OCI-LY1 (cell line): ENCODE measurements around the gene RIPOR2.

Experiments used
- H2AFZ ChIP-seq: fragments of 200-600 bp; sonication (generic), shearing (Covaris generic); 2 replicates; pipeline ENCODE4 v1.6.0; 2014; ENCODE audit warnings: antibody characterized with exemption, mild to moderate bottlenecking, low read length
- H3F3A ChIP-seq: fragments of 200-600 bp; sonication (generic), shearing (Covaris generic); 2 replicates; pipeline ENCODE4 v1.6.0; 2014; ENCODE audit warnings: mild to moderate bottlenecking, antibody characterized with exemption, low read length, moderate library complexity; ENCODE audit not compliant: insufficient read depth
- H3K27ac ChIP-seq: fragments of 200-600 bp; sonication (generic); 2 replicates; pipeline ENCODE4 v1.5.1; 2014; ENCODE audit warnings: low read length, mixed run types, mild to moderate bottlenecking, low read depth; ENCODE audit not compliant: poor library complexity, severe bottlenecking
- H3K27me3 ChIP-seq: fragments of 200-600 bp; sonication (generic); 2 replicates; pipeline ENCODE4 v1.6.0; 2014; ENCODE audit warnings: antibody characterized with exemption, mild to moderate bottlenecking, low read length, moderate library complexity; ENCODE audit not compliant: insufficient read depth
- H3K36me3 ChIP-seq: fragments of 200-600 bp; sonication (generic); 2 replicates; pipeline ENCODE4 v1.6.1; 2014; ENCODE audit warnings: mild to moderate bottlenecking, antibody characterized with exemption, low read length, moderate library complexity, mixed read lengths; ENCODE audit not compliant: insufficient read depth
- H3K4me1 ChIP-seq: fragments of 200-600 bp; sonication (generic); 2 replicates; pipeline ENCODE4 v1.5.1; 2014; ENCODE audit warnings: mild to moderate bottlenecking, low read length, moderate library complexity; ENCODE audit not compliant: insufficient read depth, severe bottlenecking
- H3K4me2 ChIP-seq: fragments of 200-600 bp; sonication (generic), shearing (Covaris generic); 2 replicates; pipeline ENCODE4 v1.6.1; 2014; ENCODE audit warnings: low read length
- H3K4me3 ChIP-seq: fragments of 200-600 bp; sonication (generic); 2 replicates; pipeline ENCODE4 v1.5.1; 2014; ENCODE audit warnings: low read length, low read depth, mild to moderate bottlenecking, mixed read lengths; ENCODE audit not compliant: poor library complexity, severe bottlenecking
- H3K79me2 ChIP-seq: fragments of 200-600 bp; shearing (Covaris generic); 2 replicates; pipeline ENCODE4 v1.6.1; 2016; ENCODE audit warnings: mixed run types, low read length, mixed read lengths; ENCODE audit not compliant: insufficient read depth
- H3K9ac ChIP-seq: fragments of 200-600 bp; sonication (generic), shearing (Covaris generic); 2 replicates; pipeline ENCODE4 v1.6.1; 2014; ENCODE audit warnings: mild to moderate bottlenecking, low read length, mixed read lengths
- H3K9me2 ChIP-seq: fragments of 200-600 bp; sonication (generic), shearing (Covaris generic); 2 replicates; pipeline ENCODE4 v1.6.1; 2014; ENCODE audit warnings: low read depth, mild to moderate bottlenecking, low read length, mixed read lengths
- H3K9me3 ChIP-seq: fragments of 200-600 bp; shearing (Covaris generic); 2 replicates; pipeline ENCODE4 v1.6.1; 2014; ENCODE audit warnings: low read length, mixed read lengths
- H4K20me1 ChIP-seq: fragments of 200-600 bp; sonication (generic), shearing (Covaris generic); 2 replicates; pipeline ENCODE4 v1.6.0; 2016; ENCODE audit warnings: mild to moderate bottlenecking, low read length; ENCODE audit not compliant: insufficient read depth
- EZH2 ChIP-seq: fragments of 200-600 bp; sonication (generic), shearing (Covaris generic); IDR thresholded peaks from 2 replicates; pipeline ENCODE4 v1.8.0; 2017; ENCODE audit warnings: borderline replicate concordance, mixed run types, mild to moderate bottlenecking, antibody characterized with exemption, low read length, moderate library complexity, mixed read lengths
- TF ChIP-seq, protein P1 (sequence below): fragments of 200-600 bp; sonication (generic), shearing (Covaris generic); IDR thresholded peaks from 2 replicates; pipeline ENCODE4 v1.5.1; 2017; ENCODE audit warnings: mild to moderate bottlenecking, antibody characterized with exemption, low read length, moderate library complexity, mixed read lengths

Gene RIPOR2

DNA sequence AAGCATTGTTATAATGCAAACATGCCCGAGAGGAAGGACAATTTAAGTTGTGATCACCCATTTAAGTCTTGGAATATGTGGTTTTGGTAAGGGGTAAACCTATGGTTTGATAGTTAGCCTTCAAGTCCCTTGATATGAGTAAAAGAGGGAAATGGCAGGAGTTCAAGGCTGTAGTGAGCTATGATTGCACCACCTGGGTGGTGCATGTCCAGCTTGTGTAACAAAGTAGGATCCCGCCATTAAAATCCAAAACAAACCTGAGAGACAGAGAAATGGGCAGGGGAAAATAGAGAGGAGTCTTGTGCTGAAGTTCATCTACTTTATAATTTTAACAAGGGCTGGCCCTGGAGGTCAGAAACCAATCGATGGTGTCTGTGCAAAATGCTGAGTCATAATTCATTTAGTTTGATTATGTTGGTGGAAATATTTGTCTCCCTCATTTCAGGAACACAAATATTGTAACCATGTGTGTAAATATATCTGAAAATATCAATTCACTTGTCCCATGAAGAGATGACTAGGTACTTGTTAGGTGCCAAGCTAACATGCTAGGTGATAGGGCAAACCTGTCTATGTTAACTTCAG lies 113.8 kb downstream of the RIPOR2 start:
- H3K4me3 ChIP-seq, result no peak overlapping the region
- no peak overlapping the region for H3K4me2 ChIP-seq
- no peaks in the 10 kb centered on the region for H3K79me2 ChIP-seq
- no peaks in the 10 kb centered on the region for H3K9me3 ChIP-seq
- H3F3A ChIP-seq, result no peaks in the 10 kb centered on the region
- H3K9me2 ChIP-seq, result no peaks in the 10 kb centered on the region
- no peak overlapping the region for H3K9ac ChIP-seq
- H4K20me1 ChIP-seq, result no peaks in the 10 kb centered on the region
- H3K27ac ChIP-seq, result no peak overlapping the region
- H3K36me3 ChIP-seq, result peaks cover 31% of the 10 kb centered on the region
- H3K4me1 ChIP-seq, result no peaks in the 10 kb centered on the region
- H3K27me3 ChIP-seq, result no peaks in the 10 kb centered on the region
- H2AFZ ChIP-seq, result no peak overlapping the region
- TF ChIP-seq, protein P1, sequence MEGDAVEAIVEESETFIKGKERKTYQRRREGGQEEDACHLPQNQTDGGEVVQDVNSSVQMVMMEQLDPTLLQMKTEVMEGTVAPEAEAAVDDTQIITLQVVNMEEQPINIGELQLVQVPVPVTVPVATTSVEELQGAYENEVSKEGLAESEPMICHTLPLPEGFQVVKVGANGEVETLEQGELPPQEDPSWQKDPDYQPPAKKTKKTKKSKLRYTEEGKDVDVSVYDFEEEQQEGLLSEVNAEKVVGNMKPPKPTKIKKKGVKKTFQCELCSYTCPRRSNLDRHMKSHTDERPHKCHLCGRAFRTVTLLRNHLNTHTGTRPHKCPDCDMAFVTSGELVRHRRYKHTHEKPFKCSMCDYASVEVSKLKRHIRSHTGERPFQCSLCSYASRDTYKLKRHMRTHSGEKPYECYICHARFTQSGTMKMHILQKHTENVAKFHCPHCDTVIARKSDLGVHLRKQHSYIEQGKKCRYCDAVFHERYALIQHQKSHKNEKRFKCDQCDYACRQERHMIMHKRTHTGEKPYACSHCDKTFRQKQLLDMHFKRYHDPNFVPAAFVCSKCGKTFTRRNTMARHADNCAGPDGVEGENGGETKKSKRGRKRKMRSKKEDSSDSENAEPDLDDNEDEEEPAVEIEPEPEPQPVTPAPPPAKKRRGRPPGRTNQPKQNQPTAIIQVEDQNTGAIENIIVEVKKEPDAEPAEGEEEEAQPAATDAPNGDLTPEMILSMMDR, result no peak
- no peak for TF ChIP-seq EZH2

DNA sequence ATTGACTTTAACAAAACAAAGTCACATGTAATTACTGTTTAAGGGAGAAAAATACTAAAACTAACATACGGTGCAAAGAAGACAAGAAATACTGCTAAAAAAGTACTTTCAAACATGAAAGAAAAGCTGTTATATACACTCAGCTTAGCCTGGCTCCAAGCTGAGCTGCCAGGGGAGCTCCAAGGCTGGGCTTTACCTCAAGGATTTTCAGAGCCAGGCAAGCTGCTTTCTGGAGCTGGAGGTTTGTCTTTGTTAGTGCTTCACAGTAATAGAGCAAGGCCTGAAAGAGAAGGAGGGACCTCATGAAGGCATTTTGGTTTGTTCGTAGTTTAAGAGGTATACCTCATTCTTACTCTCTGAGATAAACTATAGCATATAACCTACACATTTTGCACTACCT lies 117.4 kb downstream of the RIPOR2 start:
- Histone ChIP-seq H4K20me1 (no peaks in the 10 kb centered on the region), H3K4me3 (no peak overlapping the region)

DNA sequence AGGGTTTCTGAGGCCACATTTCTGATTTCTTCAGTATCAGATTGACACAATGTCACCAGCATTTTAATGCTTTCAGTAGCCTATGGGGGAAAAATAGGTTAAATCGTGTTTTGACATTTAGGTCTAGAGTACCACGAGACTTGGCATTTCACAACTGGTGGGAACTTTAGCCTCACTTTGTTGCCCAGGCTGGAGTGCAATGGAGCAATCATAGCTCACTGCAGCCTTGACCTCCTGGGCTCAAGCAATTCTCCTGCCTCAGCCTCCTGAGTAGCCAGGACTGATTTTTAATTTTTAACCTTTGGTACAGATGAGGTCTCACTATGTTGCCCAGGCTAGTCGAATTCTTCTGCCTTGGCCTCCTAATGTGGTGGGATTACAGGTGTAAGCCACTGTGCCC lies 126.0 kb downstream of the RIPOR2 start:
- Histone ChIP-seq H3K9me3 (no peaks in the 10 kb centered on the region), H3K4me3 (no peak overlapping the region), H3K36me3 (peaks cover 38% of the 10 kb centered on the region; the same call in 1 of the 2 replicates), H3K9me2 (no peaks in the 10 kb centered on the region), H3K4me2 (no peak overlapping the region), H3K9ac (no peak overlapping the region), H3K4me1 (no peaks in the 10 kb centered on the region), H3F3A (no peaks in the 10 kb centered on the region), H3K27me3 (no peaks in the 10 kb centered on the region), H4K20me1 (no peaks in the 10 kb centered on the region), H3K79me2 (no peaks in the 10 kb centered on the region), H2AFZ (no peak overlapping the region), H3K27ac (no peak overlapping the region)
- TF ChIP-seq EZH2, result no peak
- TF ChIP-seq, protein P1, result no peak

More for the DNA sequence above, 117.4 kb downstream of the RIPOR2 start:
- Histone ChIP-seq H3K9me2 (no peaks in the 10 kb centered on the region), H3K36me3 (peaks cover 13% of the 10 kb centered on the region; the same call in 1 of the 2 replicates), H3F3A (no peaks in the 10 kb centered on the region), H3K9me3 (no peaks in the 10 kb centered on the region), H3K27ac (no peak overlapping the region), H3K9ac (no peak overlapping the region), H3K27me3 (no peaks in the 10 kb centered on the region), H2AFZ (no peak overlapping the region), H3K4me1 (no peaks in the 10 kb centered on the region), H3K4me2 (no peak overlapping the region), H3K79me2 (no peaks in the 10 kb centered on the region)
- no peak for TF ChIP-seq EZH2
- TF ChIP-seq, protein P1, result no peak
